Measurements from ENCODE around the gene OR10C1.

- TF ChIP-seq EP300 (IDR thresholded peaks at IDR 0.05; ENCODE audit: low read depth), result no peak
- TF ChIP-seq CTCF (IDR thresholded peaks at IDR 0.05), result no peak
- no peak for TF ChIP-seq POLR2AphosphoS5 (IDR thresholded peaks at IDR 0.05)
Observed at GRCh38 chr6:29487131-29487530, 48.0 kb downstream of the OR10C1 start.

Measured in transverse colon (tissue), 4 donors.